DMS153 treated with DMSO at 0.1 percent for 48 hours (cell line): Measurements from ENCODE around the gene GFI1.
"Not testable (repeated sequence)": the region's sequence is repeated elsewhere in the genome, so short reads cannot be mapped to it uniquely, and the experiment has no call there.

ENCODE experiments used
- DNase-seq: peaks from one replicate; lab custom pipeline; 2025; ENCODE audit not compliant: unreplicated experiment; lab: John Stamatoyannopoulos, UW

The GFI1 gene

GRCh38 chr1:92466683-92467352, 19.9 kb downstream of the GFI1 start:
- DNase-seq, result no peak

GRCh38 chr1:92465256-92465647, 21.5 kb downstream of the GFI1 start:
- DNase-seq, result no peak

- DNase-seq, result no peak
These were observed 22.0 kb downstream of the GFI1 start for GRCh38 chr1:92464588-92465255.

GRCh38 chr1:92461364-92462097, 25.2 kb downstream of the GFI1 start:
- DNase-seq, result no peak

- no peak for DNase-seq
These were observed 26.8 kb downstream of the GFI1 start for GRCh38 chr1:92459871-92460320.

- no peak for DNase-seq
These were observed 28.6 kb downstream of the GFI1 start for GRCh38 chr1:92458146-92458545.

GRCh38 chr1:92447976-92448375, 38.7 kb downstream of the GFI1 start:
- no peak for DNase-seq

- no peak for DNase-seq
These were observed 39.6 kb downstream of the GFI1 start for GRCh38 chr1:92447033-92447681.

GRCh38 chr1:92446546-92446945, 40.2 kb downstream of the GFI1 start:
- DNase-seq, result no peak

- no peak for DNase-seq
These were observed 40.9 kb downstream of the GFI1 start for GRCh38 chr1:92445865-92446264.

GRCh38 chr1:92444351-92444750, 42.4 kb downstream of the GFI1 start:
- no peak for DNase-seq

GRCh38 chr1:92443893-92444292, 42.8 kb downstream of the GFI1 start:
- DNase-seq, result no peak

- peak; percentile 70 for DNase-seq
These were observed 44.4 kb downstream of the GFI1 start for GRCh38 chr1:92442351-92442750.

- DNase-seq, result peak; percentile 77
These were observed 44.9 kb downstream of the GFI1 start for GRCh38 chr1:92441697-92442342.

- DNase-seq, result no peak
These were observed 45.4 kb downstream of the GFI1 start for GRCh38 chr1:92441316-92441696.

GRCh38 chr1:92439291-92439690, 47.4 kb downstream of the GFI1 start:
- no peak for DNase-seq

- not testable (repeated sequence) for DNase-seq
These were observed 52.2 kb downstream of the GFI1 start for GRCh38 chr1:92434572-92434971.

- DNase-seq, result no peak
These were observed 56.7 kb downstream of the GFI1 start for GRCh38 chr1:92430030-92430429.

GRCh38 chr1:92425617-92426016, 61.1 kb downstream of the GFI1 start:
- no peak for DNase-seq
